Activated CD4-positive, alpha-beta memory T cell treated with anti-CD3 and anti-CD28 coated beads for 36 hours (primary cell): ENCODE data around the gene DIS3L2. TPM values are rescaled to one million over a fixed set of nuclear protein-coding genes. Genes with fewer than 3 reads are reported as not detected.
"Not testable (repeated sequence)": the region's sequence is repeated elsewhere in the genome, so short reads cannot be mapped to it uniquely, and the experiment has no call there.

ENCODE experiments used
- CTCF ChIA-PET: fragments of 350-600 bp; sonication (Branson Sonifier 250); formaldehyde crosslinking; loops from one replicate; lab custom pipeline; 2021; ENCODE audit warnings: antibody characterized with exemption, inconsistent platforms; lab: Charles Lee
- POLR2A ChIA-PET: fragments of 350-600 bp; sonication (Branson Sonifier 250); formaldehyde crosslinking; loops from one replicate; lab custom pipeline; 2021; ENCODE audit warnings: antibody characterized with exemption; lab: Charles Lee
- DNase-seq: peaks from one replicate; pipeline ENCODE4 v3.0.0-alpha.2; 2020
- H3K27ac Mint-ChIP-seq: one replicate; pipeline ENCODE4 v1.8.0; 2021; ENCODE audit warnings: mixed read lengths
- H3K27me3 Mint-ChIP-seq: one replicate; pipeline ENCODE4 v1.8.0; 2021; ENCODE audit warnings: mixed read lengths
- H3K36me3 Mint-ChIP-seq: one replicate; pipeline ENCODE4 v1.8.0; 2021; ENCODE audit warnings: mixed read lengths
- H3K4me1 Mint-ChIP-seq: one replicate; pipeline ENCODE4 v1.8.0; 2021; ENCODE audit warnings: low read depth, mixed read lengths
- H3K4me3 Mint-ChIP-seq: one replicate; pipeline ENCODE4 v1.8.0; 2021; ENCODE audit warnings: mild to moderate bottlenecking, mixed read lengths
- H3K9me3 Mint-ChIP-seq: one replicate; pipeline ENCODE4 v1.8.0; 2021; ENCODE audit warnings: mixed read lengths
- intact Hi-C: fragments of 100-400 bp; cut with micrococcal nuclease; formaldehyde crosslinking; loops from one replicate; pipeline ENCODE4 v1.15.1; 2023
- total RNA-seq, 2 experiments: library from RNA; stranded (reverse); gene quantifications; one replicate each; pipeline ENCODE4 v1.2.3, GENCODE V29; 2021

Gene DIS3L2
- total RNA-seq, 2 experiments from 2014 or later: 20.5 to 25.7 TPM

DNA sequence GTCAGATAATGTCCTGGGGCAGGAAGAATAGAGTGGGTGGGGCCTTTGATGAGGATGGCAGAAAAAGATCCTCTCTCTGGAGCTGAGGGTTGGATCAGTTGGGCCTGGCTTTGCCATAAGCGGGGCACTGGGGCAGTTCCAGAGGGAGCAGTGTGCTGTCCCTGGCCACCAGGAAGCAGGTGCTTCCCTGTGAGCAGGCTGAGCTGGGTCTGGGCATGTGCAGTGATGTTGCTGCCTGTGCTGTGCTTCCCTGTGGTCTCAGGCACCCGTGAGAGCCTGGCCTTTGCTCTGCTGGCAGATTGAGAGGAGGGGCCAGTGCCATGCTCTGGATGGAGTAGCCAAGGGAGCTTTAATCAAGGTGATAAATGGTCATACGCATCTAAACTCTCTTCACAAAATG, 20.7 kb upstream of the DIS3L2 start:
- Mint-ChIP-seq H3K9me3 (no peaks in the 10 kb centered on the region), H3K4me3 (no peak overlapping the region), H3K27me3 (peaks cover 4% of the 10 kb centered on the region), H3K36me3 (no peaks in the 10 kb centered on the region), H3K27ac (no peak overlapping the region), H3K4me1 (no peaks in the 10 kb centered on the region)
- no peak for DNase-seq
- intact Hi-C loops: no loop called here
- ChIA-PET POLR2A (no interaction called here), CTCF (interaction anchor here (0.6 to 1.1 kb wide), 4 partner anchors 10 to 395 kb away, joined by 3 to 4 read pairs (median 3); no protein-coding TSS in a partner anchor)

DNA sequence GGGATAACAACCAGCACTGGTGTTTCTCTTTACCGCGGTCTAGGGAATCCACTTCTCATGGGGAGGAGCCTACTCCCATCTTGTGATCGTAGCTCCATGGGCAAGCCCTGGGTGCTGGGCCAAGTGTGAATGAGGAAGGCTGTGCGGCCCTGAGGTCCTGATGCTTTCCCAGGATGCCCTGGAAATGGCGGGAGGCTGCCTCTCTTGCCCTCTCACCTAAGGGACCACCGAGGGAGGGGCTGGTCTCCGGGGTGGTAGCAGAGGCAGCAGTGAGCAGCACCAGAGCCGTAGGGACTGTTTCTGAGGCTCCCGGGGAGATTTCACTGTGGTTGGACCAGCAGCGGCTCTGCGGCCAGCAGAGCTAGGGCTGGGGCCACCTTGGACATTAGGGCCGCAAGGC, 19.8 kb upstream of the DIS3L2 start:
- peaks cover 4% of the 10 kb centered on the region for H3K27me3 Mint-ChIP-seq

DNA sequence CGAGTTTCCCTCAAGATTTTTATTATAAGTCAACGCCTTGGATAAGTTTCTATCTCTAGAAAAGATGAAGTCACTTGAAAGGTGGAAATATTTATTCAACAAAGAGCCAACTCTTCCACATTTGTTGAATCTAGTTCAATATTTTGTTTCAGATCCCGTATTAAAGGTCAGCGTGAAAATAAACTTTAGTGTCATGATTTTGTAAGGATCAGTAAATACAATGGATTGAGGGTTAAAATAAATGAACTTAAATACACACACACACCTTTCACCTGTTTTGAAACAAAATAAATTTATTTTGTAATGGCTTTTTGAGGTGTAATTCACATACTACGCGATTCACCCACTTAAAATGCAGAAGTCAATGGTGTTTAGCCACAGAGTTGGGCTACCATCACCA, 19.3 kb upstream of the DIS3L2 start:
- Mint-ChIP-seq H3K36me3 (no peaks in the 10 kb centered on the region), H3K9me3 (no peaks in the 10 kb centered on the region), H3K4me1 (no peaks in the 10 kb centered on the region), H3K4me3 (no peak overlapping the region), H3K27me3 (peaks cover 4% of the 10 kb centered on the region), H3K27ac (no peak overlapping the region)
- intact Hi-C loops: no loop called here
- CTCF ChIA-PET: no interaction called here
- DNase-seq: no peak
- POLR2A ChIA-PET: no interaction called here

More for the DNA sequence above, 19.8 kb upstream of the DIS3L2 start:
- Mint-ChIP-seq H3K27ac (no peak overlapping the region), H3K4me3 (no peak overlapping the region), H3K36me3 (no peaks in the 10 kb centered on the region), H3K9me3 (no peaks in the 10 kb centered on the region), H3K4me1 (no peaks in the 10 kb centered on the region)
- intact Hi-C loops: no loop called here
- ChIA-PET POLR2A (no interaction called here), CTCF (interaction anchor here (0.8 kb wide), 1 partner anchor 394 kb away, joined by 3 read pairs; no protein-coding TSS in a partner anchor)
- no peak for DNase-seq

DNA sequence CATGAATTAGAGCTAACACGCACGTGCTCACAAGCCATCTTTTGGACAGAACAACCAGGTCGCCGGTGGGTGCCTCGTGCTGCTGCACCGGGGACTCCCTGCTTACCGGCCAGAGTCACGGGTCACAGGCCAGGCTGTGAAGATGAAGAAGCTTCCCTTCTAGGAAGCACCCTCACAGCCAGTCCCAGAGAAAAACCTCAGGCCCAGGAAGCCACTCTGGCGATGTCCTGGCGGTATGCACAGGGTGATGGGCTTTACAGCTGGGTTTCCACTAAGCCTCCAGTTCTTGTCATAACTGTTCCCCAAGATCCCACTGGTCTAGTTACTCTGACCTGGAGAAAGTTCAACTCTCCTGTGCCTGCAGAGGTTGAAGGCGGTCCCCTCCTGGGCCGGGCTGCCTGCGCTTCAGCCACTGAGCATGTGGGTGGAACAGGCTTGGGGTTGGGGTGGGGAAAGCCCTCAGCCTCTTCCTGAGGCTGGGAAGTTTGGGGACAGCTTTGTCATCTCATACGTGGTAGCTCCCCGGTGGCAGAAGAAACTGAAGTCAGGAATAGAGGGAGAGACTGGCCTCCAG, 15.2 kb upstream of the DIS3L2 start:
- peaks cover 7% of the 10 kb centered on the region for H3K27me3 Mint-ChIP-seq
- H3K4me1 Mint-ChIP-seq: no peaks in the 10 kb centered on the region
- intact Hi-C loops: no loop called here
- no peaks in the 10 kb centered on the region for H3K9me3 Mint-ChIP-seq
- no peak for DNase-seq
- H3K4me3 Mint-ChIP-seq: no peak overlapping the region
- no peak overlapping the region for H3K27ac Mint-ChIP-seq
- H3K36me3 Mint-ChIP-seq: no peaks in the 10 kb centered on the region
- ChIA-PET CTCF (interaction anchor here (0.8 kb wide), 2 partner anchors 18 to 46 kb away, joined by 3 read pairs; no protein-coding TSS in a partner anchor), POLR2A (no interaction called here)

DNA sequence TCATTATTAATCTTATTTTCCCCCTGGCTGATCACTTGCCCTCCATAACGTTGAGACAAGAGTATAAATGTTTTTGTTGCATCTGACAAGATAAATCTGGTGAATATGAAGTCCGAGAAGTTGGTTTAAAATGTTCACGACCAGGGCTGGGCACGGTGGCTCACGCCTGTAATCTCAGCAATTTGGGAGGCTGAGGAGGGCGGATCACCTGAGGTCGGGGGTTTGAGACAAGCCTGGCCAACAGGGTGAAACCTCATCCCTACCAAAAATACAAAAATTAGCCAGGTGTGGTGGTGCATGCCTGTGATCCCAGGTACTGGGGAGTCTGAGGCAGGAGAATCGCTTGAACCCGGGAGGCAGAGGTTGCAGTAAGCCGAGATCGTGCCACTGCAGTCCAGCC, 14.4 kb upstream of the DIS3L2 start:
- H3K27me3 Mint-ChIP-seq: peaks cover 12% of the 10 kb centered on the region
- POLR2A ChIA-PET, H3K27ac Mint-ChIP-seq, H3K9me3 Mint-ChIP-seq, H3K36me3 Mint-ChIP-seq, H3K4me1 Mint-ChIP-seq, H3K4me3 Mint-ChIP-seq, DNase-seq, intact Hi-C loops, CTCF ChIA-PET: not testable (repeated sequence)

DNA sequence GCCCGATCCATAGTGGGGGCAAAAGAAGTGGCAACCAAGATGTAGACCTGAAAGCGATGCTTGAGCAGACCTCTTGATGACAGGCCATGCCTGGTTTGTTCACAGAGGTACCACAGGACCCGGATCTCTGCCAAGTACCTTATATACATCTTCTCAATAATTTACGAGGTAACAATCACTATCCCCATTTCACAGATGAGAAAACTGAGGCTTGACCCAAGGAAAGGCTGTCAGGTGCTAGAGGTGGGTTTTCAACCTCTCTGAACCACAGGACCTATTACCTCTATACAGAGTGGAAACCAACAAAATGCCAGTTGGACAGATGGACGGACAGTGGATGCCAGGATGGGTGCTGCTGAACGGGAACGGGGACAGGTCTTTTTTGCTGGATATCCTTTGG, 13.8 kb upstream of the DIS3L2 start:
- ChIA-PET CTCF (interaction anchor here (0.6 kb wide), 1 partner anchor 9 kb away, joined by 6 read pairs; no protein-coding TSS in a partner anchor), POLR2A (no interaction called here)
- no peaks in the 10 kb centered on the region for H3K9me3 Mint-ChIP-seq
- no peak for DNase-seq
- H3K27me3 Mint-ChIP-seq: peaks cover 12% of the 10 kb centered on the region
- no peaks in the 10 kb centered on the region for H3K4me1 Mint-ChIP-seq
- no peak overlapping the region for H3K27ac Mint-ChIP-seq
- no peaks in the 10 kb centered on the region for H3K36me3 Mint-ChIP-seq
- intact Hi-C loops: no loop called here
- no peak overlapping the region for H3K4me3 Mint-ChIP-seq

DNA sequence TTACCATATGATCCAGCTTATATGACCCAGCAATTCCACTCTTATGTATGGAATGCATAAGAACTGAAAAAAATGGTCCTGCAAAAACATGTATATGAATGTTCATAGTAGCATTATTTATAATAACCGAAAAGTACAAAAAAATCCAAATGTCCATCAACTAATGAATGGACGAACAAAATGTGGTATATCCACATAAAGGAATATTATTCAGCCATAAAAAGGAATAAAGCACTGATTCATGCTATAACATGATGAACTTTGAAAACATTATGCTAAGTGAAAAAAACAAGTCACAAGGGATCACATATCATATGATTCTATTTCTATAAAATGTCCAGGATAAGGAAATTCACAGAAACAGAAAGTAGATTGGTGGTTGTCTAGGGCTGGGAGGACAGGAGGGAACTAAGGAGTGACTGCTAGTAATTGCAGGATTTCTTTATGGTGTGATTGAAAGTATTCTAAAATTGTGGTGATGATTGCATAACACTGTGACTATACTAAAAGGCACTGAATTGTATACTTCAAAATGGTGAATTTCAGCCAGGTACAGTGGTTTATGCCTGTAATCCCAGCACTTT, 10.0 kb upstream of the DIS3L2 start:
- H3K9me3 Mint-ChIP-seq: no peaks in the 10 kb centered on the region
- peaks cover 10% of the 10 kb centered on the region for H3K27me3 Mint-ChIP-seq
- no peak overlapping the region for H3K27ac Mint-ChIP-seq
- no peaks in the 10 kb centered on the region for H3K36me3 Mint-ChIP-seq
- POLR2A ChIA-PET: no interaction called here
- H3K4me1 Mint-ChIP-seq: no peaks in the 10 kb centered on the region
- H3K4me3 Mint-ChIP-seq: no peak overlapping the region
- CTCF ChIA-PET: no interaction called here
- no peak for DNase-seq
- intact Hi-C loops: no loop called here

DNA sequence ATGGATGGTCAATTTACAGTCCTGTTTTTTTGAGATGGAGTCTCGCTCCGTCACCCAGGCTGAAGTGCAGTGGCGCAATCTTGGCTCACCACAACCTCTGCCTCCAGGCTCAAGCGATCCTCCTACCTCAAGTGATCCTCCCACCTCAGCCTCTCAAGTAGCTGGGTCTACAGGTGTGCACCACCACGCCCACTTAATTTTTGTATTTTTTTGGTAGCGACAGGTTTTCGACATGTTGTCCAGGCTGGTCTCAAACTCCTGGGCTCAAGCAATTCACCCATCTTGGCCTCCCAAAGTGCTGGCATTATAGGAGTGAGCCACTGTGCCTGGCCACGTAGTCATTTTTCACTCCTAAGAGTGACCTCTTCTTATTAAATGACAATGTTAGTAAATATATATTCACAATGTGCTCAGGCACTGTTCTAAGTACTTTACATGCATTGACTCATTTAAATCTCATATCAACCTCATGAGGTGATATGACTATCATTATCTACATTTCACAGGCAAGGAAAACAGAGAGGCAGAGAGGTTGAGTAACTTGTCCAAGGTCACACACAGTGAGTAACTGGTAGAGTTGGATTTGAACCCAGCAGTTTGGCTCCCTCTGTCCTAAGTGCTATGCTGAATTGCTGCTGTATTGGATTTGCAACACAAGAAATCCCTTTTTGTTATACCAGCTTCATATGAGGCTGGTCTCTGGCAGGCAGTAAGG, 5.6 kb upstream of the DIS3L2 start:
- Mint-ChIP-seq H3K36me3 (peaks cover 2% of the 10 kb centered on the region), H3K4me1 (peaks cover 2% of the 10 kb centered on the region), H3K4me3 (no peak overlapping the region), H3K27ac (no peak overlapping the region), H3K27me3 (peaks cover 6% of the 10 kb centered on the region), H3K9me3 (no peaks in the 10 kb centered on the region)
- intact Hi-C loops: no loop called here
- ChIA-PET POLR2A (no interaction called here), CTCF (interaction anchor here (0.7 to 0.9 kb wide), 2 partner anchors 8 to 30 kb away, joined by 4 to 6 read pairs; no protein-coding TSS in a partner anchor)
- DNase-seq: no peak

DNA sequence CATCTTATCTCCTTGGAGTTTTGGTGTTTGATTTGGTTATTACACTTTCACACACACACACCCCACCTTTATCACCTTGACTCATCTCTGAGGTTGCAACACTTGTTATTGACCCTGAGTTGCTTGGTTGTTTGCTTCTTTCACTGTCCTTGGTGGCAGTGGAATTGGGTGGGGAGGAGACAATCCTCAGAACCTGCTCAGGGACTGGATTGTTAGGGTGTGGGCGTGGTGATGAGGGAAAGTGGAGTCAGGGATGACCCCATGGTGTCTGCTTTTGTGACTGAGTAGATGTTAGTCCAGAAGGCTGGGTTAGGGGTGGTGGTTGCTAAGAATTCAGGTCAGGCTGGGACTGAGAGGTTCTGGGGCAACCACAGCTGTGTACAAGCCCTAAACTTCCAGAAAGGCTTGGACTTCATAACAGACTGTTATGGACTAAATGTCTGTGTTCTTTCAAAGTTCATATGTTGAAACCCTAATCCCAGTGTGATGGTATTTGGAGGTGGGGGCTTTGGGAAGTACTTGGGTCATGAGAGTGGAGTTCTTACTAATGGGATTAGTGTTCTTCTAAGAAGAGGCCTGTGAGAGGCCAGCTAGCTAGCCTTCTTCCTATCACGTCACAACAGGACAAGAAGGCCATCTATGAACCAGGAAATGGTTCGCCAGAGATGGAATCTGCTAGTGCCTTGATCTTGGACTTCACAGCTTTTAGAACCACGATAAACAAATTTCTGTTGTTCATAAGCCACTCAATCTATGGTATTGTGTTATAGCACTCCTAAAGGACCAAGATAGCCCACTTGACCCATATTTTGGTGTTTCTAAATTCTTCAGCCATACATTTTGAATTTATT, 3.4 kb upstream of the DIS3L2 start:
- no peak for DNase-seq
- no peak overlapping the region for H3K4me3 Mint-ChIP-seq
- H3K4me1 Mint-ChIP-seq: peaks cover 14% of the 10 kb centered on the region
- no peak overlapping the region for H3K27ac Mint-ChIP-seq
- H3K9me3 Mint-ChIP-seq: no peaks in the 10 kb centered on the region
- ChIA-PET CTCF (no interaction called here), POLR2A (interaction anchor here (0.9 kb wide), 1 partner anchor 25 kb away, joined by 3 read pairs; no protein-coding TSS in a partner anchor)
- intact Hi-C loops: no loop called here
- H3K36me3 Mint-ChIP-seq: peaks cover 5% of the 10 kb centered on the region
- no peaks in the 10 kb centered on the region for H3K27me3 Mint-ChIP-seq

DNA sequence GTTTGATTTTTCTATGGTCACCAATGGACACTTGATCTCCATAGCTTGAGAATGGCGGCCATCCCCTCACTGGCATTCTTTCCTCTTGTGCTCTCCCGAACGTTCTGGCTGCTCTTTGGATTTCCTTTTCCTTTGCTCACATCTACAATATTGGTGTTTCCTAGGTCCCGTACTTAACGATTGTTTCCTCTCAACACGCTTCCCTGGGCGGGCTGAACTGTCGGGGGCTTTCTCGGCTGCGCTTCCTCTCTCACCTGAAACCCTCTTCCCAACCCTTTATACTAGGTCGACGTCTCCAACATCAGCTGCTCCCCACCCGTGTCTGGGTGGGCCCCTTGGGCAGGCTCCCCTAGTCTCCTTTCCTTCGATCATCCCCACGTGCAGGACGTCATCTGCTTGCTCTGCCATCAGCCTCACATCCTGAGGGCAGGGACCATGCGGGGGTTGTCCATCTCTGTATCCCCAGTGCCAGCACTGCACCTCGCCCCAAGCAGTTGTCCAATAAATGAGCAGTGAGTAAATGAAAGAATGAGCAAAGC, 634 bp upstream of the DIS3L2 start:
- peaks cover 5% of the 10 kb centered on the region for H3K36me3 Mint-ChIP-seq
- H3K4me1 Mint-ChIP-seq: peaks cover 34% of the 10 kb centered on the region

DNA sequence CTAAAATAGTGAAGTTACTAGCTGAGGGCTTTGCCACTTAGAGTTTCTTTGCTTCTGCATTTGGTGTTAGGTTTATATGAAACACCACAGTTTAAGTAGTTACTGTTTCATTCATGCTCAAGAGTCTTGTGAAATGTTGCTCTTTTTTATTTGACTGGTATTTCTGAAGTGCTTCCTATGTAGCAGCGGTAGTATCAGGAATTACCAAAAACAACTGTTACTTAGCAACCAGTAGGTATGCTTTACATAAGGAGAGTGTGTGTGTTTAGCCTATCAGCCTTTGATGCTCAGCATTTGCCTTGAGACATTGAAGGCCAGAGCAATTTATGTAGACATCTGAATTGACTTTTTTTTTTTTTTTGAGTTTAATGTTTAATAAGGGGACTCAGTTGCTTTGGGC, 3.6 kb downstream of the DIS3L2 start:
- intact Hi-C loops: no loop called here
- Mint-ChIP-seq H3K4me1 (peaks cover 49% of the 10 kb centered on the region), H3K4me3 (no peak overlapping the region), H3K27ac (no peak overlapping the region), H3K36me3 (peaks cover 11% of the 10 kb centered on the region), H3K27me3 (no peaks in the 10 kb centered on the region), H3K9me3 (peaks cover 5% of the 10 kb centered on the region)
- DNase-seq: no peak
- CTCF ChIA-PET: interaction anchor here (1.4 to 1.8 kb wide), 2 partner anchors 10 to 40 kb away, joined by 3 to 5 read pairs; no protein-coding TSS in a partner anchor
- POLR2A ChIA-PET: no interaction called here

More for the DNA sequence above, 634 bp upstream of the DIS3L2 start:
- no peaks in the 10 kb centered on the region for H3K27me3 Mint-ChIP-seq
- DNase-seq: no peak
- intact Hi-C loops: no loop called here
- POLR2A ChIA-PET: interaction anchor here (0.6 kb wide), 1 partner anchor 66 kb away, joined by 3 read pairs; no protein-coding TSS in a partner anchor
- H3K9me3 Mint-ChIP-seq: no peaks in the 10 kb centered on the region
- CTCF ChIA-PET: interaction anchor here (0.6 to 1.3 kb wide), 3 partner anchors 36 to 444 kb away, joined by 3 to 4 read pairs (median 4); no protein-coding TSS in a partner anchor
- H3K4me3 Mint-ChIP-seq: peak overlapping the region; percentile 82
- H3K27ac Mint-ChIP-seq: peak overlapping the region; percentile 75
